RWPE2 (cell line): ENCODE data around the gene ARHGEF4.

Source experiments
- ATAC-seq: fragments of 200-7000 bp; cut with Tn5 transposase; 3 replicates; pipeline ENCODE4 v1.9.1; 2021; ENCODE audit warnings: low read depth
- DNase-seq: peaks from one replicate; pipeline ENCODE4 v3.0.0-alpha.2; 2020; ENCODE audit warnings: low spot score
- H3K27ac ChIP-seq: fragments of 450-650 bp; 2 replicates; pipeline ENCODE4 v1.5.1; 2017; ENCODE audit warnings: mild to moderate bottlenecking; ENCODE audit not compliant: poor library complexity, severe bottlenecking
- H3K27me3 ChIP-seq: fragments of 250-450 bp; sonication (Bioruptor Pico); 2 replicates; pipeline ENCODE4 v1.5.1; 2021; ENCODE audit warnings: mild to moderate bottlenecking, moderate library complexity; ENCODE audit not compliant: insufficient read depth, poor library complexity, severe bottlenecking
- H3K36me3 ChIP-seq: fragments of 250-450 bp; sonication (Bioruptor Pico); 2 replicates; pipeline ENCODE4 v1.5.1; 2020; ENCODE audit warnings: low read depth, mild to moderate bottlenecking, moderate library complexity
- H3K4me1 ChIP-seq: fragments of 250-450 bp; sonication (Bioruptor Pico); 2 replicates; pipeline ENCODE4 v1.5.1; 2021; ENCODE audit warnings: mild to moderate bottlenecking, moderate library complexity; ENCODE audit not compliant: insufficient read depth, poor library complexity, severe bottlenecking
- H3K4me3 ChIP-seq: fragments of 250-450 bp; sonication (Bioruptor Pico); 2 replicates; pipeline ENCODE4 v1.5.1; 2021; ENCODE audit warnings: mild to moderate bottlenecking, moderate library complexity; ENCODE audit not compliant: severe bottlenecking
- H3K9me3 ChIP-seq: fragments of 250-450 bp; sonication (Bioruptor Pico); 2 replicates; pipeline ENCODE4 v1.5.1; 2021; ENCODE audit warnings: mild to moderate bottlenecking, moderate library complexity; ENCODE audit not compliant: severe bottlenecking
- CTCF ChIP-seq: fragments of 450-650 bp; IDR thresholded peaks from one replicate; pipeline ENCODE4 v1.5.1; 2017; ENCODE audit warnings: mild to moderate bottlenecking, moderate library complexity; ENCODE audit not compliant: poor library complexity, severe bottlenecking

The ARHGEF4 gene

GRCh38 chr2:131042148-131042775 lies 205.5 kb downstream of the ARHGEF4 start:
- Histone ChIP-seq H3K9me3 (no peaks in the 10 kb centered on the region), H3K4me1 (no peaks in the 10 kb centered on the region), H3K27ac (no peak overlapping the region), H3K27me3 (no peaks in the 10 kb centered on the region), H3K36me3 (peaks cover 6% of the 10 kb centered on the region; the same call in 1 of the 2 replicates), H3K4me3 (no peak overlapping the region)
- ATAC-seq: no peak
- no peak for DNase-seq
- no peak for TF ChIP-seq CTCF

- DNase-seq: no peak
- Histone ChIP-seq H3K4me1 (no peaks in the 10 kb centered on the region), H3K27ac (no peak overlapping the region), H3K27me3 (no peaks in the 10 kb centered on the region), H3K4me3 (no peak overlapping the region), H3K9me3 (no peaks in the 10 kb centered on the region), H3K36me3 (peaks cover 14% of the 10 kb centered on the region)
- no peak for TF ChIP-seq CTCF
- no peak for ATAC-seq
Measured at GRCh38 chr2:131043199-131044074, 206.7 kb downstream of the ARHGEF4 start.

DNA sequence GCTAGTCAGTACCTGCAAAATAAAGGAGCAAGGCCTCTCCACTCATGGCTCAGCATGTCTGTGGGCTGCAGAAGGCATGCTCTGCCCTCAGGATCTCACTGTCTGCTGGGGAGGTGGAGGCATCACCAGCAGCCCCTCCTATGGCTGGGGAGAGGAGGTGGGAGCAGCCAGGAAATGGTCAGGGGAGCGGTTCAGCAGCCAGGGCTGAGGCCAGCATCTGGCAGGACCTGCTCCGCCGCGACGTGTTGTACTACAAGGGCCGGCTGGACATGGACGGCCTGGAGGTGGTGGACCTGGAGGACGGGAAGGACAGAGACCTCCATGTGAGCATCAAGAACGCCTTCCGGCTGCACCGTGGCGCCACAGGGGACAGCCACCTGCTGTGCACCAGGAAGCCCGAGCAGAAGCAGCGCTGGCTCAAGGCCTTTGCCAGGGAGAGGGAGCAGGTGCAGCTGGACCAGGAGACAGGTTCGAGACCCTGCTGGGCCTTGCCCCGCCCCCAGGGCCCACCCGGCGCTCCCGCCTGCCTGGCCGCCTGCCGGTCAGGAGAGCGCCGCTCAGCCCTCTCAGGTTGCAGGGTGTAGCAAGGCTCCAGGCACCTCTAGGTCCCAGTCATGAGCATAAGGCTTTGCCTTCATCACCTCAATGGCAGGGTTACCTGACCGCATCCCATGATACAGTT lies 207.5 kb downstream of the ARHGEF4 start:
- H3K4me1 ChIP-seq: no peaks in the 10 kb centered on the region
- no peak overlapping the region for H3K4me3 ChIP-seq
- H3K27me3 ChIP-seq: no peaks in the 10 kb centered on the region
- no peak overlapping the region for H3K27ac ChIP-seq
- DNase-seq: no peak
- H3K36me3 ChIP-seq: peaks cover 20% of the 10 kb centered on the region
- no peaks in the 10 kb centered on the region for H3K9me3 ChIP-seq
- ATAC-seq: no peak
- TF ChIP-seq CTCF: no peak

GRCh38 chr2:131044757-131045150 lies 208.0 kb downstream of the ARHGEF4 start:
- no peaks in the 10 kb centered on the region for H3K27me3 ChIP-seq
- no peaks in the 10 kb centered on the region for H3K9me3 ChIP-seq
- no peak for TF ChIP-seq CTCF
- no peak for ATAC-seq
- no peak overlapping the region for H3K4me3 ChIP-seq
- H3K4me1 ChIP-seq: no peaks in the 10 kb centered on the region
- no peak overlapping the region for H3K27ac ChIP-seq
- DNase-seq: no peak
- peaks cover 25% of the 10 kb centered on the region for H3K36me3 ChIP-seq
